Psoas muscle (tissue), 8 donors: ENCODE measurements around the gene CPN1. TPM values are rescaled to one million over a fixed set of nuclear protein-coding genes. Genes with fewer than 3 reads are reported as not detected.
"Not testable (repeated sequence)": the region's sequence is repeated elsewhere in the genome, so short reads cannot be mapped to it uniquely, and the experiment has no call there.

Experiments used
- ATAC-seq, 4 donors: fragments of 200-7000 bp; cut with Tn5 transposase; one replicate each; pipeline ENCODE4 v1.9.1; 2020; ENCODE audit warnings: moderate library complexity in 3 of 4, mild to moderate bottlenecking in 2 of 4
- DNase-seq, 2 donors: peaks; one replicate each; pipeline ENCODE4 v3.0.0-alpha.2; 2020
- H3K27ac ChIP-seq: fragments of 200-600 bp; one replicate; pipeline ENCODE4 v1.8.0; 2022
- H3K27me3 ChIP-seq, 3 donors: fragments of 200-600 bp in 1 of 3; one replicate each; pipeline versions ENCODE4 v1.6.1 to v1.8.0; 2013 to 2022; ENCODE audit warnings: low read length in 2 of 3, mild to moderate bottlenecking in 2 of 3, moderate library complexity in 1 of 3; ENCODE audit not compliant: insufficient read depth in 3 of 3
- H3K36me3 ChIP-seq, 2 donors: fragments of 200-600 bp in 1 of 2; one replicate each; pipeline versions ENCODE4 v1.6.1 to v1.8.0; 2013 to 2022; ENCODE audit warnings: low read depth in 1 of 2, mild to moderate bottlenecking in 1 of 2, moderate library complexity in 1 of 2; ENCODE audit not compliant: insufficient read depth in 1 of 2
- H3K4me1 ChIP-seq: fragments of 200-600 bp; one replicate; pipeline ENCODE4 v1.8.0; 2022
- H3K4me3 ChIP-seq: fragments of 200-600 bp; one replicate; pipeline ENCODE4 v1.8.0; 2022; ENCODE audit warnings: mild to moderate bottlenecking
- H3K9me3 ChIP-seq: fragments of 200-600 bp; one replicate; pipeline ENCODE4 v1.8.0; 2022
- CTCF ChIP-seq: fragments of 200-600 bp; IDR thresholded peaks from one replicate; pipeline ENCODE4 v1.8.0; 2022; ENCODE audit warnings: antibody characterized with exemption
- WGBS, 3 donors: extraction: QIAGEN DNeasy Blood & Tissue Kit; methylation state at CpG; one replicate each; pipeline versions ENCODE4 v1.1.6 to v1.1.7; 2013; 5-methylcytosine and 5-hydroxymethylcytosine counted together
- intact Hi-C, 2 donors: fragments of 100-400 bp; cut with DNase I; formaldehyde crosslinking; loops; one replicate each; pipeline versions ENCODE4 v1.11.0 to v1.14.2; 2022
- polyA plus RNA-seq, 3 donors: library from polyadenylated mRNA; stranded (reverse); fragments of 200-250 nt; gene quantifications; one replicate each; pipeline ENCODE4 v1.2.3, GENCODE V29; 2013
- total RNA-seq, 4 donors: library from RNA; stranded (reverse); fragmentation: NEBNext Ultra II Directional in 2 of 4; extraction: Animal tissue kit (Norgen Biotek cat#: 25700) in 2 of 4; gene quantifications; one replicate each; pipeline versions ENCODE4 v1.2.1 to v1.2.4, GENCODE V29; 2021 to 2023
- donor health status: healthy with polysubstance abuse.
- donor health status: DM: no; HTN: no; CAD: no; lungs with moderate emphysema.
- donor health status: Bipolar disorder and iron deficiency.
- donor health status: healthy.
- donor health status: DM: yes; HTN: yes; CAD: no.
- donor health status: DM: no; HTN: no; CAD: no.
- donor health status: DM: no; HTN: no; CAD: no.
- donor health status: DM: yes; HTN: yes; CAD: no.

CPN1 gene
- total and polyA plus RNA-seq, 7 donors: not detected

DNA sequence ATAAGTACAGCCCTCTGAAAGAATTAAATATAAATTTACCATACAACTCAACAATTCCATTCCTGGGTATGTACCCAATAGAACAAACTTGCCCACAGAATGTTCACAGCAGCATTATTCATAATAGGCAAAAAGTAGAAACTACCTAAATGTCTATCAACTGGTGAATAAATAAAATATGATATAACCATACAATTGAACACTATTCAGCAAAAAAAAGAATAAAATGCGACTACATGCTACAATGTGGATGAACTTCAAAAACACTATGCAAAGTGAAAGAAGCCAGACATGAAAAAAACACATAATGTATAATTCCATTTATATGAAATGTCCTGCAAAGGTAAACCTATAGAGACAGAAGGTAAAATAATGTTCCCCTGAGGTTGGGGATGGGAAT, 2.0 kb upstream of the CPN1 start:
- WGBS, 3 donors: 74 to 79% (median 79%) methylated on average over 1 of the region's 1 CpG
- DNase-seq: no peak
- H3K4me3 ChIP-seq: no peak overlapping the region
- no peaks in the 10 kb centered on the region for H3K9me3 ChIP-seq
- H3K36me3 ChIP-seq: no peaks in the 10 kb centered on the region
- no peaks in the 10 kb centered on the region for H3K4me1 ChIP-seq
- ATAC-seq: no peak
- intact Hi-C loops: no loop called here
- no peak overlapping the region for H3K27ac ChIP-seq
- TF ChIP-seq CTCF: no peak
- peaks cover 0 to 10% (median 3%) of the 10 kb centered on the region in 3 donors for H3K27me3 ChIP-seq

DNA sequence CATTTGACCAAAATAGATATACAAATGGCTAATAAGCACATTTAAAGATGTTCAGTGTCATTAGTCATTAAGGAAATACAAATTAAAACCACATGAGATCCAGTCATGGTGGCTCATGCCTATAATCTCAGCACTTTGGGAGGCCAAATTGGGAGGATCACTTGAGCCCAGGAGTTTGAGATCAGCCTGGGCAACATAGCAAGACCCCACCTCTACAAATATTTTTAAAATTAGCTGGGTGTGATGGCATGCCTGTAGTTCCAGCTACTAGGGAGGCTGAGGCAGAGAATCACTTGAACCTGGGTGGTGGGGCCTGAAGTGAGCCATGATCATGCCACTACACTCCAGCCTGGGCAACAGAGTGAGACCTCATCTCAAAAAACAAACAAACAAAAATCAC, 607 bp upstream of the CPN1 start:
- H3K4me3 ChIP-seq, H3K9me3 ChIP-seq, H3K4me1 ChIP-seq, DNase-seq, H3K27ac ChIP-seq, H3K27me3 ChIP-seq, intact Hi-C loops, H3K36me3 ChIP-seq, ATAC-seq: not testable (repeated sequence)

- Histone ChIP-seq H3K4me1 (no peaks in the 10 kb centered on the region), H3K27me3 (peaks cover 0 to 10% (median 0%) of the 10 kb centered on the region in 3 donors), H3K4me3 (no peak overlapping the region), H3K9me3 (no peaks in the 10 kb centered on the region), H3K27ac (no peak overlapping the region), H3K36me3 (no peaks in the 10 kb centered on the region)
- TF ChIP-seq CTCF: no peak
- 60 to 74% (median 66%) methylated on average over 2 of the region's 2 CpGs for WGBS, 3 donors
- ATAC-seq (no peak), DNase-seq (no peak)
- intact Hi-C loops: no loop called here
Observed at GRCh38 chr10:100076750-100077149, 4.9 kb downstream of the CPN1 start.

DNA sequence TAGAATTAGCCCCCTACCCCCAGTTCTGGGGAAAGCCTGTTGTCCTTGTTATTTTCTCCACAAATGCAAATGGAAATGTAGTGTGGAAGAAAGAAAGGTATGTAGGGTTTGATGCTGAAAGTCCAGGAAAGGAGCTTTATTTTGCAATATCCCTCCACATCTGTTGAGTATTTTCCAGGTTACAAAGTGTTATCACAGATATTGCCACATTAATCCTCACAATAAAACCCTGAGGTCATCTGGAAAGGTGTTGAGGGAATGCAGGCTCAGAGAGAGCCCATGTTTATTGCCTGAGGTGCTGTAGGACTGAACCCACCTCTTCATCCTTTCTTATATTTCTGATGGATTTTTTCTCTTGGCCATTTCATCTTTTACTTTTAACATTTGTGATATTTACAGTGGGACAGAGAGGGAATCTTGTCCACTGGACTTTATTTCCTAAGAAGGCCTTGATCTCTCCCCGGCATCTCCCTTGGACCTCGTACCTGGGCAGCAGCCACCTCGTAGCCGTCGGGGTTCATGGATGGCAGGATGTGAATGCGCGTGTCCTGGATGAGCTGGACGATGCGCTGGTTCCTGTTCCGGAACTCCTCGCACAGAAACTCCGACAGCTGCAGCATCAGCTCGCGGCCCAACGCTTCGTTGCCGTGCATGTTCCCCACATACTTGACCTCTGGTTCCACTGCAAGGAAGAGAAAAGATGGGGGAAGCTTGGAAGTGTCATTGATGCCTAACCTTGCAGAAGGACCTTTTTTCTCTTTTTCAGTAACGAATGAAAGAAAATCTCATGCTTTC, 6.0 kb downstream of the CPN1 start:
- Histone ChIP-seq H3K36me3 (no peaks in the 10 kb centered on the region), H3K27me3 (peaks cover 0 to 7% (median 0%) of the 10 kb centered on the region in 3 donors), H3K27ac (no peak overlapping the region), H3K4me1 (no peaks in the 10 kb centered on the region), H3K4me3 (no peak overlapping the region), H3K9me3 (no peaks in the 10 kb centered on the region)
- no peak for ATAC-seq
- WGBS, 3 donors: 86 to 89% (median 88%) methylated on average over 18 of the region's 18 CpGs
- intact Hi-C loops: no loop called here
- no peak for DNase-seq
- TF ChIP-seq CTCF: no peak

- no peaks in the 10 kb centered on the region for H3K9me3 ChIP-seq
- H3K27ac ChIP-seq: no peak overlapping the region
- no peaks in the 10 kb centered on the region for H3K36me3 ChIP-seq
- DNase-seq: no peak
- H3K4me3 ChIP-seq: no peak overlapping the region
- TF ChIP-seq CTCF: no peak
- no peaks in the 10 kb centered on the region for H3K27me3 ChIP-seq
- intact Hi-C loops: no loop called here
- no peaks in the 10 kb centered on the region for H3K4me1 ChIP-seq
- ATAC-seq: no peak
Observed at GRCh38 chr10:100072514-100072913, 9.2 kb downstream of the CPN1 start.
